ENCODE results near the gene CTSH. TPM values are rescaled to one million over a fixed set of nuclear protein-coding genes. Genes with fewer than 3 reads are reported as not detected.

The CTSH gene
- 12.5 and 14.4 TPM in 2 replicates for total RNA-seq (2022)
- Bru-seq, nascent RNA, result percentile 32 among the genes with signal in this experiment
- percentile 30 among the genes with signal in this experiment for BruChase-seq, experiment 1, labeled RNA remaining after a 6-hour chase
- BruChase-seq, experiment 2, labeled RNA remaining after a 2-hour chase, result percentile 25 among the genes with signal in this experiment
- long read RNA-seq, transcript CTSH-201 (12 exons, 2,190 nt), result major isoform, 12 of 14 reads
- long read RNA-seq, partial matches to known transcripts, result 0 of 14 reads
- long read RNA-seq, other reads (novel, unspliced or antisense), result 2 of 14 reads

- Mint-ChIP-seq H3K27me3 (ENCODE audit: insufficient read depth, unreplicated experiment) (no peaks in the 10 kb centered on the region), H3K9me3 (ENCODE audit: unreplicated experiment) (no peaks in the 10 kb centered on the region), H3K4me3 (ENCODE audit: unreplicated experiment) (peak within 1 kb of the TSS; percentile 81), H3K27ac (ENCODE audit: low read depth, unreplicated experiment) (no peak within 1 kb of the TSS), H3K36me3 (ENCODE audit: insufficient read depth, unreplicated experiment) (no peaks in the 10 kb centered on the region), H3K4me1 (ENCODE audit: insufficient read depth, unreplicated experiment) (peaks cover 13% of the 10 kb centered on the region)
- ChIA-PET CTCF (interaction anchor here (0.6 kb wide), 1 partner anchor 1318 kb away, joined by 5 read pairs; no protein-coding TSS in a partner anchor), POLR2A (interaction anchor here (0.9 kb wide), 1 partner anchor 14 kb away, joined by 4 read pairs; no protein-coding TSS in a partner anchor)
- BruUV-seq (replicated peaks), result no TSS peak
- TF ChIP-seq, protein P1, sequence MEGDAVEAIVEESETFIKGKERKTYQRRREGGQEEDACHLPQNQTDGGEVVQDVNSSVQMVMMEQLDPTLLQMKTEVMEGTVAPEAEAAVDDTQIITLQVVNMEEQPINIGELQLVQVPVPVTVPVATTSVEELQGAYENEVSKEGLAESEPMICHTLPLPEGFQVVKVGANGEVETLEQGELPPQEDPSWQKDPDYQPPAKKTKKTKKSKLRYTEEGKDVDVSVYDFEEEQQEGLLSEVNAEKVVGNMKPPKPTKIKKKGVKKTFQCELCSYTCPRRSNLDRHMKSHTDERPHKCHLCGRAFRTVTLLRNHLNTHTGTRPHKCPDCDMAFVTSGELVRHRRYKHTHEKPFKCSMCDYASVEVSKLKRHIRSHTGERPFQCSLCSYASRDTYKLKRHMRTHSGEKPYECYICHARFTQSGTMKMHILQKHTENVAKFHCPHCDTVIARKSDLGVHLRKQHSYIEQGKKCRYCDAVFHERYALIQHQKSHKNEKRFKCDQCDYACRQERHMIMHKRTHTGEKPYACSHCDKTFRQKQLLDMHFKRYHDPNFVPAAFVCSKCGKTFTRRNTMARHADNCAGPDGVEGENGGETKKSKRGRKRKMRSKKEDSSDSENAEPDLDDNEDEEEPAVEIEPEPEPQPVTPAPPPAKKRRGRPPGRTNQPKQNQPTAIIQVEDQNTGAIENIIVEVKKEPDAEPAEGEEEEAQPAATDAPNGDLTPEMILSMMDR (IDR thresholded peaks at IDR 0.05; ENCODE audit: unreplicated experiment), result no peak
- intact Hi-C loops (cut with micrococcal nuclease), result no loop called here
- peak; percentile 64 for DNase-seq (ENCODE audit: unreplicated experiment)
Observed at GRCh38 chr15:78944669-78945407, at the start of gene CTSH. TSS of gene CTSH (minus strand) at chr15:78945046. CDS start at chr15:78944981, 65 bp downstream.

DNA sequence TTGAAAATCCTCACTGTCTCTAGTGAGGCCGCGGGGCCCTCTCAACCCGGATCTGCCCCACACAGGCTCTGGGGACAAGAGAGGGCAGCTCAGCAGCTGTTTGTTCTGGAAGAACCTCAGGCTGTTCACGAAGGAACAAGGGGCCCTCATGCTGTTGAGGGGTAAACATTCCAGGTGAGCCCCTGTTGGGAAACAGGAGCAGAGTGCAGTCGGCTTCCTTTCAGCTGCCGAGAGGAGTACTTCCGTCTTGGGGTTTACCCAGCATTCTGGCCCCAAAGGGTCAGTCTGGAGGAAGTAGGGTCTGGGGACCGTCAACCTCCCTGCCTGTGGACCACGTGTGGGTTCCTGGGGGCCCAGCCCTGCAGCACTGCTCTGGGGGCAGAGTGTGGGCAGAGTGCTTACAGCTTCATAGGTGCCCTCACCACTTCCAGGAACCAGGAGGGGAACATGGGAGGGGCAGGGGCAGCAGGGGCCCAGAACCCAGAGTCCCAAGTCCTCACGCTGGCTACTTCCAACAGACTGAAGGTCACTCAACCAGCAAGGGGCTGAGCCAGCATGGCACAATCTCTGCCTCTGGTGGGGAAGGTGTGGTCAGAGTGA is 49.2 kb upstream of the CTSH start:
- peaks cover 5% of the 10 kb centered on the region for H3K4me1 Mint-ChIP-seq (ENCODE audit: insufficient read depth, unreplicated experiment)
- DNase-seq (ENCODE audit: unreplicated experiment), result no peak
- no peaks in the 10 kb centered on the region for H3K9me3 Mint-ChIP-seq (ENCODE audit: unreplicated experiment)
- H3K27me3 Mint-ChIP-seq (ENCODE audit: insufficient read depth, unreplicated experiment), result no peaks in the 10 kb centered on the region
- CTCF ChIA-PET, result interaction anchor here (0.6 to 1.0 kb wide), 3 partner anchors 15 to 299 kb away, joined by 3 read pairs; no protein-coding TSS in a partner anchor
- H3K27ac Mint-ChIP-seq (ENCODE audit: low read depth, unreplicated experiment), result no peak overlapping the region
- TF ChIP-seq, protein P1 (IDR thresholded peaks at IDR 0.05; ENCODE audit: unreplicated experiment), result no peak
- POLR2A ChIA-PET, result interaction anchor here (0.5 to 1.1 kb wide), 2 partner anchors 10 to 114 kb away, joined by 3 to 4 read pairs; no protein-coding TSS in a partner anchor
- BruUV-seq (replicated peaks), result no TSS peak
- intact Hi-C loops (cut with micrococcal nuclease), result no loop called here
- no peaks in the 10 kb centered on the region for H3K36me3 Mint-ChIP-seq (ENCODE audit: insufficient read depth, unreplicated experiment)
- H3K4me3 Mint-ChIP-seq (ENCODE audit: unreplicated experiment), result no peak overlapping the region

DNA sequence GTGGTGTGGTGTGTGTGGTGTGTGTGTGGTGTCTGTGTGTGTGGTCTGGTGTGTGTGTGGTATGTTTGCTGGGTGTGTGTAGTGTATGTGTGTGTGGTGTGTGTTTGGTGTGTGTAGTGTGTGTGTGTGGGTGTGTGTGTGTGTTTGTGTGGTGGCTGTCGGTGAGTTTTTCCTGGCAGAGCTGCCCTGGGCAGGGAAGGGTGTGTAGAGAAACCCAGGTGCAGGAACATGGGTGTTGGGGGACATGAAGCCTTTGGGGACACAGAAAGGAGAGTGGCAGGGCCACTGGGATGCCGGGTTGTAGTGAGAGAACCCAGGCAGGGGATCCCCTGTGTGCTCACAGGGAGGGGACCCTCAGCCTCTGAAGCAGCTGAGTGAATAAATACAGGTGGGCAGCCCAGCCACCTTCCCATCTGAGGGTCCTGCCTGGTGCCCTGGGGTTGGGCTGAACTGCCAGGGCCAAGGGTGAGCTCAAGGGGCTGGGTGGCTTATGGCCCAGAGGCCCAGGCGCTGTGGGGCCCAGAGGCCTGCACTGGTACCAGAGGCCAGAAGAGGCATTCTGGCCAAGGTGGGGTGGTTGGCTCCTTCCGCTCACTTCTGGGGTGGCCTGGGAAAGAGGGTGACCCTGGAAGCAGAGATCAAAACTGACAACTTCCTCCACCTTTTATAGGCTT is 48.5 kb upstream of the CTSH start:
- H3K27me3 Mint-ChIP-seq (ENCODE audit: insufficient read depth, unreplicated experiment), result no peaks in the 10 kb centered on the region
- H3K4me3 Mint-ChIP-seq (ENCODE audit: unreplicated experiment), result no peak overlapping the region
- no peak overlapping the region for H3K27ac Mint-ChIP-seq (ENCODE audit: low read depth, unreplicated experiment)
- intact Hi-C loops (cut with micrococcal nuclease), result no loop called here
- CTCF ChIA-PET, result interaction anchor here (0.6 to 1.0 kb wide), 2 partner anchors 14 to 226 kb away, joined by 3 read pairs; no protein-coding TSS in a partner anchor
- peaks cover 9% of the 10 kb centered on the region for H3K4me1 Mint-ChIP-seq (ENCODE audit: insufficient read depth, unreplicated experiment)
- no peak for DNase-seq (ENCODE audit: unreplicated experiment)
- POLR2A ChIA-PET, result interaction anchor here (0.5 kb wide), 1 partner anchor 115 kb away, joined by 3 read pairs; no protein-coding TSS in a partner anchor
- H3K36me3 Mint-ChIP-seq (ENCODE audit: insufficient read depth, unreplicated experiment), result no peaks in the 10 kb centered on the region
- BruUV-seq (replicated peaks), result no TSS peak
- TF ChIP-seq, protein P1 (IDR thresholded peaks at IDR 0.05; ENCODE audit: unreplicated experiment), result no peak
- H3K9me3 Mint-ChIP-seq (ENCODE audit: unreplicated experiment), result no peaks in the 10 kb centered on the region

All from MCF 10A (cell line).